Activated CD8-positive, alpha-beta memory T cell treated with anti-CD3 and anti-CD28 coated beads, Interleukin-2, amount 50 U/mL, for 24 hours (primary cell): Measurements from ENCODE around the gene SRF.
A peak's percentile ranks its signal among the peaks of the same experiment; 100 is the strongest.

Experiments
- DNase-seq: peaks from one replicate; pipeline ENCODE4 v3.0.0-alpha.2; 2020; ENCODE audit errors: extremely low read depth

The SRF gene

GRCh38 chr6:43216200-43216599 lies 45.1 kb downstream of the SRF start:
- DNase-seq: no peak

- DNase-seq: no peak
Observed at GRCh38 chr6:43217351-43217750, 46.3 kb downstream of the SRF start.

DNA sequence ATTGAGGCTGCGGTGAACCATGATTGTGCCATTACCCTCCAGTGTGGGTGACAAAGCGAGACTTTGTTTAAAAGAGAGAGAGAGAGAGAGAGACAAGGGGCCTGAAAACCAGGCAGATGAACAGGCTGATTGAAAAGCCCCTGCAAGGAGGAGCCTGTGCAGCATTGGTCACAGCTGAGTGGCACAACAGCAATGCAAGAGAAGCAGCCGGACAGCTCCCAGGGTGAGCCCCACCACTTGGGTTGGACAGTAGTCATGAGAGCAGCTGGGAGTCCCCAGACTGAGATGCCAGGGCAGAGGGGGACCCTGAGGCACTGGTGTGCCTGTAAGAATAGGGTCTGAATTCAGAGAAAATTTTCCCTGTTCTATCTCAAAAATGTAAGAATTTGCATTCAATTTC lies 48.0 kb downstream of the SRF start:
- DNase-seq: no peak

DNA sequence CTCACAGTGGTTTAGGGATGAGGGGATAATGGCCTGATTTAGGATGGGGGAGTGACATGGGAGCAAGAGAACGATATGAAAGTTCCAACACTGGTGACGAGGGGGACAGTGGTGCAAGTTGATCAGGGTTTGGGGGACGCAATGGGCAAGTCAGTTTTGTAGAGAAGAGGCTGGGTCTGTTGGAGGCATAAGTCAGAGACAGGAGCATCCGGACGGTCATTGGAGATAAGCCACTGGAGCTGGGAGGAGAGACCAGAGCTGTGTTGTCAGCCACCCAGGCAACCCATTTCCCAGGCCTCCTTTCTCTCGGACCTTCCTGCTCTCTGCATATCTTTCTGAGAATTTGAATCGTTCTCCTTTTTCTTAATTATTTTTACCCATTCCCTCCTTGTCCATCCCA lies 48.7 kb downstream of the SRF start:
- DNase-seq: no peak

DNA sequence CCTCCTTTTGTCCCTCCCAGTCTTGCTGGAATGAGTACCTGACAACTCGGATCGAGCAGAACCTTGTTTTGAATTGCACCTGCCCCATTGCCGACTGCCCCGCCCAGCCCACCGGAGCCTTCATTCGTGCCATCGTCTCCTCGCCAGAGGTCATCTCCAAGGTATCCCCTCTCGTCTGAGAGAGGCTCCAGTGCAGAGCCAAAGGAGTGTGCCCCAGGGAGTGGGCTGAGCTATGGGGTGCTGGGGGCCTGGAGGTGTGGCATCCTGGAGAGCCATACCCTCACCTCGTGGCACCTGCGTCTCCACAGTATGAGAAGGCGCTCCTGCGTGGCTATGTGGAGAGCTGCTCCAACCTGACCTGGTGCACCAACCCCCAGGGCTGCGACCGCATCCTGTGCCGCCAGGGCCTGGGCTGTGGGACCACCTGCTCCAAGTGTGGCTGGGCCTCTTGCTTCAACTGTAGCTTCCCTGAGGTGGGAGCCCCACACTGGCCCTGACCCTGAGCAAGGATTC lies 49.4 kb downstream of the SRF start:
- DNase-seq: no peak

GRCh38 chr6:43221046-43221972 lies 50.2 kb downstream of the SRF start:
- no peak for DNase-seq

GRCh38 chr6:43222418-43223059 lies 51.5 kb downstream of the SRF start:
- no peak for DNase-seq

DNA sequence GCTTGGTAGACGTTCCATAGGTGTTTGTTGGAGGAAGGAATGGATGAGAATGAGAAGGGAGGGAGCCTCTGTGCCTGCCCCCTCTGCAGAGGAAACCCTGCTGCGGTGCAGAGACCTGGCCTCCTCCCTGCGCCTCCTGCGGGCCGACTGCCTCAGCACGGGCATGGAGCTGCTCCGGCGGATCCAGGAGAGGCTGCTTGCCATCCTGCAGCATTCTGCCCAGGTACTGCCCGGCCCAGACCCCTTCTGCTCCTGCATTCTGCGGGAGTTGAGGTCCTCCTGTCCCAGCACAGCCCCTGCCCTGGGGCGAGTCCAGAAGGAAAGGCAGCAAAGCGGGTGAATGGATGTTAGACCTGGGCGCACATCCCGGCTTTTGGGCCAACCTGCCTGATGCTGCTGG lies 52.1 kb downstream of the SRF start:
- no peak for DNase-seq

GRCh38 chr6:43226192-43226851 lies 55.3 kb downstream of the SRF start:
- no peak for DNase-seq

DNA sequence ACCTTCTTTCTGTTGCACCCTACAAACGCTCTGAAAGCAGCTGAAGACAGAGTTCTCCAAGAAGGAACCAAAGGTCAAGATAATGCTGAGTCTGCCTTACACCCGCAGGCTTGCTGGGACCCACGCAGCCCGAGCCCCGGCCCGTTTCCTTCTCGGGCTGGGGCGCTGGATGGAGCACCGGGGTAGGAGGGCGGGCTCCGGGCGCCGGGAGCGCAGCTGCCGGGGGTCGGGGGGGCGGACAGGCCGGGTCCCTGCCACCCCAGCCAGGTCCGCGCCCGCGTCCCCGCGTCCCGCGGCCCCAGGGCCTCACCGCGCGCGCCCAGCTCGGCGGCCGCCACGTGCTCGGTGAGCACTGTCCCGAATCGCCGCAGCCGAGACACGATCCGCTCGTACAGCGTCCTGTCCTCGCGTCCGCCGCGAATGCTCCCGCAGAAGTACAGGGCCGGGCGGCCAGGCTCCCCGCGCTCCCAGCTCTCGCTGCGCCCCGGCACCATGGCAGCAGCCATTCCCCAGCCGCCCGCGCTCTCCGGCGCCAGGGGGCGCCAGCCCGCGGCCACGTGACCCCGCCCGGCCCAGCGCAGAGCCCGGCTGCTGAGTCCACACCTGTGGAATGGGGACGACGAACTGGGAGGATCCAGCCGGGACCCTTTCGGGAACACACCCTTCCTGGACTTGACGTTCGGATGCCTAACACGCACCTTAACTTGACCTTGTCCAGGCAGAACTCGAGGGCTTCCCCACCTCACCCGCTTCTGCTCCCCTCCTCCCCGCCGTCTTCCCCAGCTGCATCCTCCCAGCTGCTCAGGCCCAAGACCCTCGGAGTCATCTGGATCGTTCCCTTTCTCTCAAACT lies 58.1 kb downstream of the SRF start, which contains the start of gene DNPH1:
DNPH1 (minus strand) TSS at position 531 of the 852 bp plus-strand sequence; CDS start at position 506, 25 bp downstream.
- peak; percentile 34 for DNase-seq

GRCh38 chr6:43229803-43230620 lies 58.9 kb downstream of the SRF start:
- DNase-seq: no peak

DNA sequence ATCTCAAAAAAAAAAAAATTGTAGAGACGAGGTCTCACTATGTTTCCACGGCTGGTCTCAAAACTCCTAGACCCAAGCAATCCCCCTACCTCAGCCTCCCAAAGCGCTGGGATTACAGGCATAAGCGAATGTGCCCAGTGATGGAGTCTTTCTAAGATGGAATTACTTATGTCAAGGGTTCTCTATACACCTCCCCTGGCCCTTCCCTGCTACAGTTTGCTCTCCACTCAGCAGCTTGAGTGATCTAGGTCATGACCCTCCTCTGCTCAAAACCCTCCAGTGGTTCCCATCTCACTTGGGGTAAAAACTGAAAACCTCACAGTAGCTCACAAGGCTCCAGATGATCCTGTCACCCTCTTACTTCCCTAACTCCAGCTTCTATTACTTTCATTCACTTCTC lies 60.0 kb downstream of the SRF start:
- no peak for DNase-seq
